ENCODE measurements around the gene FILIP1.
A peak's percentile ranks its signal among the peaks of the same experiment; 100 is the strongest.
"Not testable (repeated sequence)": the region's sequence is repeated elsewhere in the genome, so short reads cannot be mapped to it uniquely, and the experiment has no call there.

Gene FILIP1

GRCh38 chr6:75419980-75420379 lies 73.6 kb downstream of the FILIP1 start:
- DNase-seq (ENCODE audit: low read depth), result no peak

- no peak for DNase-seq (ENCODE audit: low read depth)
Observed at GRCh38 chr6:75419416-75419815, 74.2 kb downstream of the FILIP1 start.

GRCh38 chr6:75418233-75418632 lies 75.4 kb downstream of the FILIP1 start:
- DNase-seq (ENCODE audit: low read depth), result peak; percentile 76

DNA sequence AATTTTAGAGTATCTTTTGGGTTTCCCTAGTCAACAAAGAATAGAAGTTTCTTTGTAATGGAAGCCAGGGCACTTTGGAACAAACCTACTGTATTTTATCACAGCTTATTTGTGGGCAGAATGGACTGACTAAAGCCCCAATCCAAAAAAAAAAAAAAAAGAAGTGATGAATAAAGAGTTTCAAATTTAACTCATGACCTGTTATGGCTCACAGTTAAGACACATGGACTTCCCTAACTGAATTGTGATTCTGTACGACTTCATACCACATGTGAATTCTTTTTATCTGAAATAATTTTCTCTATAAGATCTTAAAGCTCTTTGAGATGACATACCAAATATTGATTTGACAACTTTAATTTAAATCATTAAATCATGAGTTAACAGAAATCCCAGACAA lies 77.2 kb downstream of the FILIP1 start:
- no peak for DNase-seq (ENCODE audit: low read depth)

DNA sequence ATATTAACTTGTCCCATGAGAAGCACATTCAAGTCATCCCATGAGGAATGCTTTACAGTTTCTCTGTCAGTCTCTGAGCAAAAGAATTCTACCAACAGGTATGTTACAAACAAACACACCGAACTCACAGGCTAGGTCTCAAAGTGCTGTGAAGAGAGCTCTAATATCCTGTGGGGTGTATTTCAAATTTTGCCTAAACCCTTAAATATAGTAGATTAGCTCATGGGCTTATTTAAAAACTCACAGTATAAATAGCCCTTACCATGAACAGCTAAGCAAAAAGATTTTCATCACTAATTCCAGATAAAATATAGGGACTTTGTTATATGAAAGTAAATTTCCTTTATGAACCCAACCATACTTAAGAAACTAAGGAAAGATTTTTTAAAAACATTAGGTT lies 77.8 kb downstream of the FILIP1 start:
- no peak for DNase-seq (ENCODE audit: low read depth)

GRCh38 chr6:75414445-75415021 lies 79.1 kb downstream of the FILIP1 start:
- DNase-seq (ENCODE audit: low read depth), result no peak

- peak; percentile 75 for DNase-seq (ENCODE audit: low read depth)
Observed at GRCh38 chr6:75412969-75413662, 80.5 kb downstream of the FILIP1 start.

DNA sequence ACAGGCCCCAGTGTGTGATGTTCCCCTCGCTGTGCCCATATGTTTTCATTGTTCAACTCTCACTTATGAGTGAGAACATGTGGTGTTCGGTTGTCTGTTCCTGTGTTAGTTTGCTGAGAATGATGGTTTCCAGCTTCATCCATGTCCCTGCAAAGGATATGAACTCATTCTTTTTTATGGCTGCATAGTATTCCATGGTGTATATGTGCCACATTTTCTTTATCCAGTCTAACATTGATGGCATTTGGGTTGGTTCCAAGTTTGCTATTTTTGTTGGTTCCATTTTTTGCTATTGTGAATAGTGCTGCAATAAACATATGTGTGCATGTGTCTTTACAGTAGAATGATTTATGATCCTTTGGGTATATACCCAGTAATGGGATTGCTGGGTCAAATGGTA lies 83.0 kb downstream of the FILIP1 start:
- not testable (repeated sequence) for DNase-seq (ENCODE audit: low read depth)

- DNase-seq (ENCODE audit: low read depth), result peak; percentile 75
Observed at GRCh38 chr6:75409928-75410327, 83.7 kb downstream of the FILIP1 start.

GRCh38 chr6:75409286-75409685 lies 84.3 kb downstream of the FILIP1 start:
- DNase-seq (ENCODE audit: low read depth), result peak; percentile 77

- DNase-seq (ENCODE audit: low read depth), result no peak
Observed at GRCh38 chr6:75403563-75404080, 90.0 kb downstream of the FILIP1 start.

- DNase-seq (ENCODE audit: low read depth), result peak; percentile 89
Observed at GRCh38 chr6:75402296-75402695, 91.3 kb downstream of the FILIP1 start.

DNA sequence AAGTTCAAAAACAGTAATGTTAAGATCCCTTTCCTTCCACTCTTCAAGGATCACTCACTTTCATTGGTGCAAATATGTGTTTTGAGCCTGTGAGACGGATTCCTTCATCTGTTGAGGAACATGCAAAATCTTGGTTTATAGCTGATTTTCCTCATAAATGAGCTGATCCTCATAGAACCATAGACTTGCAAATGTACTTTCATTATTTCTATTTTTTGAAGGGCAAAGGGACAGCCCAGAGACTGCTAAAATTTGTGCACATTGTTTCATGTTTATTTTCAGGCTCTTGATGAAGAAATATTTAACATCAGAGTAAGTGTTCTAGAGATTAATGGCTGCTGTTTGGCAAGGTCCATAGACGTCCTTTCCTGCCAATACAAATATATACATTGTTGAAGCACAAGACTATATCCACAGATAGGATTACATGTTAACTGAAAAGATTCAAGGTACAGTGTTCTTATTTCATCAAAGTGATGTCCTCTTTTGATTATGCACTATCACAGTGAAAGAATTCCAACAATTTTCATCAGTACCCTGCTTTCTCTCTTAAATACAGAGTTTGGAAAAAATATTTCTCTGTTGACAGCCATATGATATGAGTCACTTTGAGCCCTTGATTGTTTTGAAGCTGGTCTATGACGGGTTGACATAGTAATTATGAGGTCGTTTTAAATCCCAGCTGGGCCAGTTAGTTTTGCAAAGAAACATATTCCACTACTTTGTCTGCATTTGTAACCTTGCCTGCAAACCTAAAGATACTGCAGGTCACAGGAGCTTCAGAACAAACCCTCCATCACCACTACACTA lies 95.7 kb downstream of the FILIP1 start:
- peak; percentile 68 for DNase-seq (ENCODE audit: low read depth)

- DNase-seq (ENCODE audit: low read depth), result peak; percentile 17
Observed at GRCh38 chr6:75397171-75397570, 96.4 kb downstream of the FILIP1 start.

DNA sequence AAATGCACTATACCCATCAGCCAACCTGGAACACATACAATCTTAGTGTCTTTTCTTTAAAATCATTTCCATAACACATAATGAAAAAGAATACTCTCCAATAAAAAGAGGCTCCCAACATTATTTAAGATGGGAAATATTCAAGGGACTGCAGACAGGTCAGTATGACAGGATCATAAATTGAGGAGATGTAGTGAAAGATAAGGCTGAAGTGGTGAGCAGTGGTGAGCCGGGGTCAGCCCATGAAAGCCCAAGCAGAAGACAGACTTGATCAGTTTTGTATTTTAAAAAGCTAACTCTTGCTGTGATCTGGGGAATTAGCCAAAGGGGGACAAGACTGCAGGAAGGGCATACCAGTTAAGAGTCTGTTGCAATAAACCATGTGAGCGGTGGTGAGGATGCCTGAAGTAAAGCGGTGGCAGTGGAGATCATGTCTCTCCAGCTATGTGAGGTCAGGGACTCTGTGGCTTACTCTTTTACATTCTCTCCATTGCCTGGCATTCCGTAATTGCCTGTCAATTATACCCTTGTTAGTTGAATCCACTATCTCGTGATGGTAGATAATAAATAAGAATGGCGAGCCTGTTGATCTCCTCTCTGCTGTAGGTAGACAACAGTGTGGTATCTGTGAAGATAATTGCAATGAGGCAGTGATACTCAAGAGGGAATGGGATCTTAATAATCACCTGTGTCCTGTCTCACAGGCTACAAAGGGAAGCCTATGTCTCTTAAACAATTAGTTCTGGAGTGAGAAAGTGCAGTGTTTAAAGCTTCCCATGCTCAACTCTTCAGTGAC lies 97.4 kb downstream of the FILIP1 start:
- peak; percentile 79 for DNase-seq (ENCODE audit: low read depth)

DNA sequence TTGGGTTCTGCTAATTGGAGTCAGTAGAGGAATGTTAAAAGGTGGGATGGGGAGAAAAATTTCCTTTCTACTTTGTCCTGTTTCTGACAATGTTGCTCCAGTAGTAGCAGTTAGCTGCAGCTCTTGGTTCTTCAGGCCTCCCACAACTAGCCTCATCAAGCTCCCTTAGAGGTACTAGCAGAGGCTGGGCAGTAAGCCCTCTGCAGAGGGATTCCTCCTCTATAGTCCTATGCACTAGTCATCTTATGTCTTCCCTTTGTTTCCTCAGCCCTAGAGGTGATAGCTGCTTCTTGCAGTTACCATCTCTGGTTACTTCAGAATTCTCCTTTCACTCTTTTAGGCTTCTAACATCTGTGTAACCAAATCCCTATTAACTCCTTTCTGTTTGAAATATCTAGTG lies 99.8 kb downstream of the FILIP1 start:
- no peak for DNase-seq (ENCODE audit: low read depth)

- DNase-seq (ENCODE audit: low read depth), result no peak
Observed at GRCh38 chr6:75391276-75391675, 102.3 kb downstream of the FILIP1 start.

GRCh38 chr6:75386050-75386770 lies 107.4 kb downstream of the FILIP1 start:
- DNase-seq (ENCODE audit: low read depth), result peak; percentile 47

GRCh38 chr6:75384116-75384515 lies 109.5 kb downstream of the FILIP1 start:
- no peak for DNase-seq (ENCODE audit: low read depth)

DNA sequence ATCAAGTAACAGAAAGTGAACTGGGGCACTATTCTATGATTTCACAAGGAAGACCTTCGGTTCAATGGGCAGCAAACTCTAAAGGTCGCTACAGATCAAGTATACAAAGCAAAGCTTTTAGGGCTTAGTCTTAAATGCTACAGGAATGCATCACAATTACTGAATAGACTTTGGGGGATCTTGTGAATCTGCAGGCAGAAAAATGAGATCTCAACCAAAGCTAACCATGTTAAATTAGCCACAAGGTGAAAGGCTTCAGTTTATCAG lies 111.0 kb downstream of the FILIP1 start:
- no peak for DNase-seq (ENCODE audit: low read depth)

DNA sequence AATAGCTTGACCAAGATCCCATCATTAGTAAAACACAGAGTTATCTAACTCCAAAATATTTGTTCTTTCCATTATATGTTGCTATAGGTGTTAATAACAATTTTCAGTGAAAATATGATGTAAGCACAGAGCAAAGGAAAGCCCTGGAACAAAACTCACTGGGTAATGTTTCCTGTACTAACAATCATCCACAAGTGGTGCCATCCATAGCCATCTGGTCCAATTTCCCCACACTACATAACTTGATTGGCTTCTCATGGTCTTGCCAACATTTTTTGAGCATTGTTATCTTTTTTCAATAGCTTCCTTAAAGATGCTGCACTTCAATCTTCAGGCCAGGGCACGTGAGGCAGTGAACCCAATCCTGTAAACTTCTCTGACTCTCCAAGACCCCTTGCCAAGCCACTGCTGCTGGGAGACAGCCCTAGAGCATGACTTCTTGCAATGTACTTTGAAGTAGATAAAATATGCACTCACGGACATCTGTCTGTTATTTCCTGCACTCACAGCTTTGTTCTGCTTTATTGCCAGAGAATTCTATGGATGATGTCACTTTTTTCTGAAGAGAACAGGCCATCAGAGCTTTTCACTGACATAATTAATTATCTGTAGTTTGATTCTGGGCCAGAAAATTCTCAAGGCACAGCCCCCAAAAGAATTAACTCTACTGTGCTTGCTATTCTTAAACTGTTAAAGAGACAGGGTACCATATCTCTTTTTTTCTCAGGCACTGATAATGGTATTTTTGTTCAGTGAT lies 111.5 kb downstream of the FILIP1 start:
- peak; percentile 57 for DNase-seq (ENCODE audit: low read depth)

Measured in EH (cell line).